SK-N-SH (cell line): Measurements from ENCODE around the gene LRCOL1. TPM values are rescaled to one million over a fixed set of nuclear protein-coding genes. Genes with fewer than 3 reads are reported as not detected.

ENCODE experiments used
- CTCF ChIA-PET: fragments of 300-600, 350-600 bp; formaldehyde crosslinking; extraction: SDS; loops from one replicate; lab custom pipeline; 2021; lab: Yijun Ruan, JAX
- POLR2A ChIA-PET: fragments of 350-600 bp; sonication (Branson Sonifier 250); formaldehyde crosslinking; extraction: SDS; loops from one replicate; lab custom pipeline; 2020; ENCODE audit warnings: antibody characterized with exemption, inconsistent platforms; lab: Yijun Ruan, JAX
- DNase-seq: peaks from one replicate; pipeline ENCODE4 v3.0.0; 2012
- H2AFZ ChIP-seq: fragments of 200-600 bp; sonication (generic); 2 replicates; pipeline ENCODE4 v1.8.1; 2016; ENCODE audit warnings: antibody characterized with exemption, mild to moderate bottlenecking, low read depth
- H3F3A ChIP-seq: fragments of 200-600 bp; sonication (generic); replicated peaks from 2 replicates; pipeline ENCODE3; 2016; ENCODE audit warnings: antibody characterized with exemption, mild to moderate bottlenecking; ENCODE audit not compliant: insufficient read depth
- H3K27ac ChIP-seq, 2 experiments: fragments of 200-500 bp in 1 of 2; fragments of 200-600 bp in 1 of 2; sonication (Bioruptor generic) in 1 of 2; sonication (generic), shearing (Covaris generic) in 1 of 2; 2 replicates each; pipeline versions ENCODE4 v1.5.1 to v1.6.1; 2014 to 2016; ENCODE audit warnings: low read depth in 2 of 2, inconsistent platforms in 1 of 2, low read length in 1 of 2, mild to moderate bottlenecking in 1 of 2, mixed read lengths in 1 of 2
- H3K27me3 ChIP-seq: fragments of 200-600 bp; sonication (generic), shearing (Covaris generic); 2 replicates; pipeline ENCODE4 v1.6.1; 2016; ENCODE audit warnings: mixed run types; ENCODE audit not compliant: insufficient read depth
- H3K36me3 ChIP-seq, 2 experiments: fragments of 200-500 bp in 1 of 2; fragments of 200-600 bp in 1 of 2; sonication (Bioruptor generic) in 1 of 2; sonication (generic) in 1 of 2; replicated peaks in 1 of 2; 2 replicates each; pipeline versions ENCODE3 to v1.5.1; 2014 to 2016; ENCODE audit warnings: low read length in 1 of 2, mild to moderate bottlenecking in 1 of 2; ENCODE audit not compliant: insufficient read depth in 2 of 2, control insufficient read depth in 1 of 2
- H3K4me1 ChIP-seq, 2 experiments: fragments of 200-500 bp in 1 of 2; fragments of 200-600 bp in 1 of 2; sonication (Bioruptor generic) in 1 of 2; sonication (generic), shearing (Covaris generic) in 1 of 2; 2 replicates each; pipeline versions ENCODE4 v1.5.1 to v1.6.1; 2014 to 2016; ENCODE audit warnings: low read depth in 1 of 2, low read length in 1 of 2, mixed run types in 1 of 2; ENCODE audit not compliant: insufficient read depth in 2 of 2, control insufficient read depth in 1 of 2
- H3K4me2 ChIP-seq: fragments of 200-600 bp; sonication (generic), shearing (Covaris generic); 2 replicates; pipeline ENCODE4 v1.6.1; 2017; ENCODE audit warnings: mixed run types
- H3K4me3 ChIP-seq, 2 experiments: fragments of 200-500 bp in 1 of 2; fragments of 200-600 bp in 1 of 2; sonication (Bioruptor generic) in 1 of 2; sonication (generic), shearing (Covaris generic) in 1 of 2; 2 replicates each; pipeline versions ENCODE4 v1.5.1 to v1.8.1; 2014 to 2016; ENCODE audit warnings: low read depth in 2 of 2, inconsistent platforms in 1 of 2, low read length in 1 of 2, mild to moderate bottlenecking in 1 of 2, mixed read lengths in 1 of 2, moderate library complexity in 1 of 2
- H3K79me2 ChIP-seq: fragments of 200-600 bp; sonication (generic); 2 replicates; pipeline ENCODE4 v1.8.1; 2017; ENCODE audit warnings: mild to moderate bottlenecking; ENCODE audit not compliant: insufficient read depth
- H3K9ac ChIP-seq: fragments of 200-600 bp; sonication (generic); 2 replicates; pipeline ENCODE4 v1.6.1; 2017; ENCODE audit warnings: mixed run types
- H3K9me2 ChIP-seq: fragments of 200-600 bp; sonication (generic); 2 replicates; pipeline ENCODE4 v1.6.1; 2017; ENCODE audit warnings: mixed run types
- H3K9me3 ChIP-seq: fragments of 200-600 bp; sonication (generic); 2 replicates; pipeline ENCODE4 v1.6.1; 2017; ENCODE audit warnings: mixed run types, mild to moderate bottlenecking, moderate library complexity
- H4K20me1 ChIP-seq: fragments of 200-600 bp; sonication (generic); 2 replicates; pipeline ENCODE4 v1.6.1; 2017; ENCODE audit warnings: mild to moderate bottlenecking, mixed run types; ENCODE audit not compliant: insufficient read depth
- GATA2 ChIP-seq: sonication (generic); formaldehyde crosslinking; IDR thresholded peaks from 2 replicates; pipeline ENCODE4 v1.5.0; 2020; ENCODE audit warnings: mild to moderate bottlenecking, missing genetic modification reagents
- MEF2A ChIP-seq: IDR thresholded peaks from 2 replicates; pipeline ENCODE4 v1.4.0; 2012; ENCODE audit warnings: low read depth, borderline replicate concordance
- NFIC ChIP-seq: IDR thresholded peaks from 2 replicates; pipeline ENCODE4 v1.4.0; 2012; ENCODE audit warnings: borderline replicate concordance
- NRF1 ChIP-seq: IDR thresholded peaks from 2 replicates; pipeline ENCODE4 v1.6.1; 2012; ENCODE audit warnings: low read depth, mild to moderate bottlenecking, low read length
- TAF1 ChIP-seq: IDR thresholded peaks from 2 replicates; pipeline ENCODE4 v1.6.1; 2012; ENCODE audit warnings: low read depth, mild to moderate bottlenecking, low read length, moderate library complexity, borderline replicate concordance
- TCF12 ChIP-seq: IDR thresholded peaks from 2 replicates; pipeline ENCODE4 v1.4.0; 2012
- WGBS: methylation state at CpG from one replicate; pipeline ENCODE4 v1.1.6; 2017; ENCODE audit warnings: low lambda C conversion rate; 5-methylcytosine and 5-hydroxymethylcytosine counted together
- polyA plus RNA-seq, 3 experiments: library from polyadenylated mRNA; depleted of rRNA; stranded (reverse); fragments of >200 nt; gene quantifications; 2 replicates each; pipeline ENCODE4 v1.2.3, GENCODE V29; 2012
- TF ChIP-seq, protein P1 (sequence below): IDR thresholded peaks from 2 replicates; pipeline ENCODE4 v1.4.0; 2012; ENCODE audit warnings: low read depth

The LRCOL1 gene
- polyA plus RNA-seq, 1 of the 3 experiments (the other 2 are of a cell fraction): 1.1 TPM

GRCh38 chr12:132624186-132624855 is 13.9 kb upstream of the LRCOL1 start:
- H3K79me2 ChIP-seq: no peaks in the 10 kb centered on the region
- H2AFZ ChIP-seq: no peak overlapping the region
- POLR2A ChIA-PET: no interaction called here
- peaks cover 5% of the 10 kb centered on the region; the same call in 1 of the 2 replicates for H3K27me3 ChIP-seq
- WGBS: 94% methylated on average over 8 of the region's 22 CpGs
- no peak overlapping the region for H3K4me2 ChIP-seq
- H3K9ac ChIP-seq: no peak overlapping the region
- no peaks in the 10 kb centered on the region for H3K9me2 ChIP-seq
- H4K20me1 ChIP-seq: no peaks in the 10 kb centered on the region
- no peaks in the 10 kb centered on the region for H3K36me3 ChIP-seq
- H3K9me3 ChIP-seq: no peaks in the 10 kb centered on the region
- peaks cover 0 to 11% of the 10 kb centered on the region in 2 experiments; a peak in 2 of 4 replicates for H3K4me1 ChIP-seq
- H3F3A ChIP-seq: no peaks in the 10 kb centered on the region
- no peak overlapping the region for H3K27ac ChIP-seq
- CTCF ChIA-PET: interaction anchor here (1.6 to 3.8 kb wide), 3 partner anchors 9 to 14 kb away, joined by 4 to 19 read pairs (median 9); no protein-coding TSS in a partner anchor
- TF ChIP-seq NRF1: no peak
- no peak overlapping the region for H3K4me3 ChIP-seq
- DNase-seq: no peak

DNA sequence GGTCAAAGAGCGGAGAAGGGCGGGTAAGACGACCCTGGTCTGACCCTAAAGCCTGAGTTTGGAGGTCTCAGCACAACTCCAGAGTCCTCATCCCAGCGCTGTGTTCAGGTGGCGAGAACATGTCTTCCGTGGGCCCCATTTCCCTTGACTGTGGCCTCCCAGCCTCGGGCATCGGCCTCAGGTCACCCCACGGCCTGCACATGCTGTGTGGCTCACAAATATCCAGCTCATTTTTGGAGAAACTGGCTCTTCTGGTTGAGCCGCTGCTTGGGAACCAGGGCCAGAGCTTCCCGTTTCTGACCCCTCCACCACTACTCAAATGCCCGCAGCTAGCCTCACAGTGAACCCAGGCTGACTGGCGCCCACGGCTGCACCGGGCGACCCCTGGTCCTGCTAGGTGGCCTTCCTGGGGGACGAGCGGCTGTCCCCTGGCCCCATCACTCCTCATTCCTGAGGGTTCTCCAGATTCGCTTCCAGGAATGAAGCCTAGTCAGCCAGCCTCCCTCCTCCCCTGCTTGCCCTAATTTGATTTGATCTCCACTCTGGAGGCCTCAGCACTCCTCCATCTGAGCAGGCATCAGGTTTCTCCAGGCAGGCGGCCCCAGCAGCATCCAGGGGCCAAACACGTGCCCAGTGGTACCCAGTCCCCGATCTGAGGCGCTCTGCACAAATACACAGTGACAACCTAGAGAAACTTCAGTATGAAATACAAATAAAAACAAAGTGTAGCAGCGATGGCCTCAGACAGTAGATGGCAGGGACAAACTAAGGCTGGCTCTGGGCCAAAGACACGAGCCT is 12.9 kb upstream of the LRCOL1 start:
- DNase-seq: no peak
- H3K4me3 ChIP-seq: no peak overlapping the region
- peaks cover 6% of the 10 kb centered on the region for H3K27me3 ChIP-seq
- H3K27ac ChIP-seq: no peak overlapping the region
- H3K79me2 ChIP-seq: no peaks in the 10 kb centered on the region
- no peaks in the 10 kb centered on the region for H3F3A ChIP-seq
- no peaks in the 10 kb centered on the region for H4K20me1 ChIP-seq
- CTCF ChIA-PET: interaction anchor here (1.0 to 2.0 kb wide), 4 partner anchors 8 to 90 kb away, joined by 3 to 9 read pairs (median 6); no protein-coding TSS in a partner anchor
- H3K4me1 ChIP-seq: peaks cover 0 to 11% of the 10 kb centered on the region in 2 experiments; a peak in 2 of 4 replicates
- TF ChIP-seq NFIC: no peak
- TF ChIP-seq GATA2 (CRISPR knock-in tag): no peak
- TF ChIP-seq MEF2A: no peak
- TF ChIP-seq, all 33 proteins: peak for 0
- Histone ChIP-seq H3K9ac (no peak overlapping the region), H2AFZ (no peak overlapping the region), H3K9me3 (no peaks in the 10 kb centered on the region), H3K4me2 (peak overlapping the region; percentile 16), H3K9me2 (no peaks in the 10 kb centered on the region), H3K36me3 (no peaks in the 10 kb centered on the region)
- POLR2A ChIA-PET: no interaction called here
- WGBS: 86% methylated on average over 20 of the region's 25 CpGs

DNA sequence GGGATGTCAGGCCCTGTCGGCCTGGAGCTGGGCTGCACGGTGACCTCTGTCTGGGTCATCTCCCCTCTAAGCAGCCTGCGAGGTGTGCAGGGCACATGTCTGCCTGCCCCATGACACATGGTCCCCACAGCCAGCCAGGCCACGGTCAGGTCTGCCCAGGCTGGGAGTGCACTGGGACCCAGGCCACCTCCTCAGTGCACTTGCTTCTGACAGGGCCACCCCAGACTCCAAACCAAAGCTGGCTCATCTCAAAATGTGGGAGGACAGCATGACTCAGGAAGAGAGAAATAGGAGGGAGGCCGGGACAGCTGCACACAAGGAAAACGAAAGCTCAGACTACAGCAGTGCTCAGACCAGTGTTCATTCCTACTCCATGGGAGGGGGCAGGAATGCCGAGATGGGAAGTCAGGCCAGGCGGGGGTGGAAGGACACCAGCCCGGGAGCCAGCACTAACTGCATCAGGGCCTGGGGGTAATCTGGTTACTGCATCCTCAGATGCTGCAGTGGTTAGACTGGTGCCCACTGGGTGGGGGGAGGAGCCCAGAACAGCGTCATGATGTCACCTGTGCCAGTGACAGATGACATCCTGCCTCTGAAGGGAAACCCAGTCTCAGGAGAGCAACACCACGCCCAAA is 12.2 kb upstream of the LRCOL1 start:
- WGBS: 50% methylated on average over 11 of the region's 11 CpGs
- Histone ChIP-seq H3K9ac (no peak overlapping the region), H3K9me2 (no peaks in the 10 kb centered on the region), H3K79me2 (no peaks in the 10 kb centered on the region), H4K20me1 (no peaks in the 10 kb centered on the region), H3F3A (peaks cover 3% of the 10 kb centered on the region), H3K4me1 (peaks cover 0 to 13% of the 10 kb centered on the region in 2 experiments; a peak in 2 of 4 replicates), H3K4me2 (peak overlapping the region; percentile 16), H3K36me3 (no peaks in the 10 kb centered on the region), H3K9me3 (no peaks in the 10 kb centered on the region), H3K4me3 (no peak overlapping the region), H3K27me3 (peaks cover 13% of the 10 kb centered on the region), H2AFZ (no peak overlapping the region), H3K27ac (no peak overlapping the region)
- TF ChIP-seq TCF12 (peak; percentile 27; the same call in 1 of the 2 replicates), TAF1 (no peak)
- TF ChIP-seq, protein P1, sequence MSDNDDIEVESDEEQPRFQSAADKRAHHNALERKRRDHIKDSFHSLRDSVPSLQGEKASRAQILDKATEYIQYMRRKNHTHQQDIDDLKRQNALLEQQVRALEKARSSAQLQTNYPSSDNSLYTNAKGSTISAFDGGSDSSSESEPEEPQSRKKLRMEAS: 0 out of 2 replicates have a peak, but pooled peaks have one; percentile 38
- ChIA-PET CTCF (interaction anchor here (0.7 to 2.0 kb wide), 5 partner anchors 8 to 452 kb away, joined by 3 to 9 read pairs (median 4); no protein-coding TSS in a partner anchor), POLR2A (no interaction called here)
- no peak for DNase-seq
